K562 (cell line): ENCODE data around the gene PPP1R12B. TPM values are rescaled to one million over a fixed set of nuclear protein-coding genes. Genes with fewer than 3 reads are reported as not detected.

Source experiments
- CBX5 ChIP-seq: IDR thresholded peaks from 2 replicates; pipeline ENCODE4 v1.6.1; 2014; ENCODE audit warnings: low read depth, borderline replicate concordance
- CTCF ChIP-seq, 3 experiments: IDR thresholded peaks in 2 of 3; conservative IDR thresholded peaks in 1 of 3; 2 replicates each; pipeline ENCODE4 v1.5.1; 2011 to 2012; ENCODE audit warnings: low read length in 3 of 3, mild to moderate bottlenecking in 3 of 3, control low read depth in 2 of 3, improper control_type of control experiment in 1 of 3, inconsistent platforms in 1 of 3, low read depth in 1 of 3, mixed read lengths in 1 of 3, moderate library complexity in 1 of 3; ENCODE audit not compliant: insufficient read depth in 2 of 3
- EHMT2 ChIP-seq: fragments of 450-650 bp; IDR thresholded peaks from 2 replicates; pipeline ENCODE4 v1.6.1; 2018; ENCODE audit warnings: antibody characterized with exemption
- ELF4 ChIP-seq: fragments of 450-650 bp; formaldehyde crosslinking; IDR thresholded peaks from 2 replicates; pipeline ENCODE4 v1.4.0; 2022; ENCODE audit warnings: missing genetic modification characterization
- FOXO4 ChIP-seq: fragments of 450-650 bp; formaldehyde crosslinking; IDR thresholded peaks from 2 replicates; pipeline ENCODE4 v1.4.0; 2020; ENCODE audit warnings: mild to moderate bottlenecking, moderate library complexity
- MTA1 ChIP-seq: fragments of 450-650 bp; IDR thresholded peaks from 2 replicates; pipeline ENCODE4 v1.6.1; 2017; ENCODE audit warnings: borderline replicate concordance
- NELFE ChIP-seq: IDR thresholded peaks from 2 replicates; pipeline ENCODE4 v1.6.1; 2011; ENCODE audit warnings: mild to moderate bottlenecking; ENCODE audit not compliant: insufficient read depth, insufficient read length
- TAF15 ChIP-seq: fragments of 200-400 bp; formaldehyde crosslinking; IDR thresholded peaks from 2 replicates; pipeline ENCODE4 v1.6.1; 2017; ENCODE audit warnings: mild to moderate bottlenecking, low read depth, low read length, moderate library complexity
- YY1 ChIP-seq, 3 experiments: IDR thresholded peaks; 2 replicates each; pipeline ENCODE4 v1.6.1; 2011; ENCODE audit warnings: low read length in 2 of 3, mild to moderate bottlenecking in 2 of 3, moderate library complexity in 2 of 3, borderline replicate concordance in 1 of 3, control low read depth in 1 of 3, low read depth in 1 of 3; ENCODE audit not compliant: insufficient read depth in 3 of 3, insufficient replicate concordance in 2 of 3, control insufficient read depth in 1 of 3, insufficient read length in 1 of 3; ENCODE audit errors: extremely low read depth in 1 of 3
- ZKSCAN3 ChIP-seq: fragments of 250-450 bp; sonication (Bioruptor Pico); IDR thresholded peaks from 2 replicates; pipeline ENCODE4 v1.4.0; 2020
- ZNF224 ChIP-seq: sonication (generic); formaldehyde crosslinking; IDR thresholded peaks from 2 replicates; pipeline ENCODE4 v1.8.0; 2022; ENCODE audit warnings: mild to moderate bottlenecking, missing genetic modification reagents
- ZNF324 ChIP-seq: fragments of 250-450 bp; sonication (Bioruptor Pico); IDR thresholded peaks from 2 replicates; pipeline ENCODE4 v1.4.0; 2020; ENCODE audit warnings: mild to moderate bottlenecking
- polyA plus RNA-seq, 8 experiments: library from polyadenylated mRNA; depleted of rRNA in 4 of 8; stranded (reverse) in 5 of 8; unstranded in 3 of 8; fragments of >200 nt; fragmentation: Nextera tagmentation in 2 of 8; fragmentation: Illumina TruSeq in 1 of 8; extraction: Ambion mirVana in 2 of 8; extraction: Trizol in 1 of 8; gene quantifications; 2 replicates each; pipeline versions ENCODE4 v1.2.1 to v1.2.3, GENCODE V29; 2011 to 2014; ENCODE audit warnings: inconsistent platforms in 1 of 8, missing spikeins in 1 of 8
- total RNA-seq, 7 experiments: library from RNA; depleted of rRNA in 6 of 7; stranded (reverse); fragments of >200 nt in 6 of 7; fragmentation: Illumina TruSeq in 2 of 7; extraction: Trizol in 2 of 7; gene quantifications; 2 replicates each; pipeline versions ENCODE4 v1.2.1 to v1.2.3, GENCODE V29; 2011 to 2021; ENCODE audit warnings: low replicate concordance in 1 of 7
- TF ChIP-seq, protein P1 (sequence below): fragments of 450-650 bp; IDR thresholded peaks from 2 replicates; pipeline ENCODE4 v1.7.1; 2018; ENCODE audit warnings: mild to moderate bottlenecking, low read depth; ENCODE audit not compliant: partially characterized antibody
- TF ChIP-seq, protein P2 (sequence below): IDR thresholded peaks from 2 replicates; pipeline ENCODE4 v1.6.1; 2012; ENCODE audit warnings: low read depth, low read length, improper control_type of control experiment, borderline replicate concordance
- TF ChIP-seq, protein P3 (sequence below): sonication (generic); formaldehyde crosslinking; IDR thresholded peaks from 2 replicates; pipeline ENCODE4 v1.8.0; 2022; ENCODE audit warnings: missing genetic modification reagents, mild to moderate bottlenecking, borderline replicate concordance

Gene PPP1R12B
- total and polyA plus RNA-seq, 9 of the 15 experiments (the other 6 are each of a cell fraction or from before 2014, with no cell fraction given): 0.73 to 16.9 (median 13.6) TPM

DNA sequence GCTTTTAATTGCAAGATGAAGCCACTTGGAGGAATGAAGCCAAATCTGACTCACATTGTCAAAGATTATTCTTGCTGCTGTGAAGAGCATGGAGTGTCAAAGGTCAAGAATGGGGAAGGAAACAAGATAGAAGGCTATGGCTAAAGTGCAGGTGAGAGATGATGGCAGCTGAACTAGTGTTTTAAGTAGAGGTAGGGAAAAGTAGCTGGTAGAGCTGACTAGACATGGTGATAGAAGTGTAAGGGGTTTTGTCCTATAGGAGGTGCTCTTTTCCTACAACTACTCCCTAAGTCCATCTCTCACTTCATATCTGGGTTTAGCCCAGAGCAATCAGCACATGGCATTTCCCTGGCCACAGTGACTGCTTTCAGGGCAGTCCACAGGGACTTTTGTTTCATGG, 18.6 kb upstream of the PPP1R12B start (continued):
- TF ChIP-seq FOXO4 (CRISPR knock-in tag) (no peak), ELF4 (0 out of 2 replicates have a peak, but pooled peaks have one; percentile 80), TAF15 (no peak), EHMT2 (peak; percentile 66), ZNF224 (CRISPR knock-in tag) (no peak), CTCF (IDR thresholded peaks at IDR 0.05 in 2 of 3, conservative IDR thresholded peaks at IDR 0.05 in 1 of 3; ENCODE audit: insufficient read depth in 2 of 3, low read depth in 1 of 3, low read length in 3 of 3) (peak; percentile 30 to 62 (median 54); a peak in 4 of 6 replicates), YY1 (IDR thresholded peaks at IDR 0.05; ENCODE audit: borderline replicate concordance in 1 of 3, control insufficient read depth in 1 of 3, extremely low read depth in 1 of 3, insufficient read depth in 3 of 3, insufficient read length in 1 of 3, insufficient replicate concordance in 2 of 3, low read depth in 1 of 3, low read length in 2 of 3) (no peak), ZNF324 (CRISPR knock-in tag) (no peak), MTA1 (no peak), ZKSCAN3 (CRISPR knock-in tag) (no peak), NELFE (no peak), CBX5 (no peak)
- TF ChIP-seq, protein P1, sequence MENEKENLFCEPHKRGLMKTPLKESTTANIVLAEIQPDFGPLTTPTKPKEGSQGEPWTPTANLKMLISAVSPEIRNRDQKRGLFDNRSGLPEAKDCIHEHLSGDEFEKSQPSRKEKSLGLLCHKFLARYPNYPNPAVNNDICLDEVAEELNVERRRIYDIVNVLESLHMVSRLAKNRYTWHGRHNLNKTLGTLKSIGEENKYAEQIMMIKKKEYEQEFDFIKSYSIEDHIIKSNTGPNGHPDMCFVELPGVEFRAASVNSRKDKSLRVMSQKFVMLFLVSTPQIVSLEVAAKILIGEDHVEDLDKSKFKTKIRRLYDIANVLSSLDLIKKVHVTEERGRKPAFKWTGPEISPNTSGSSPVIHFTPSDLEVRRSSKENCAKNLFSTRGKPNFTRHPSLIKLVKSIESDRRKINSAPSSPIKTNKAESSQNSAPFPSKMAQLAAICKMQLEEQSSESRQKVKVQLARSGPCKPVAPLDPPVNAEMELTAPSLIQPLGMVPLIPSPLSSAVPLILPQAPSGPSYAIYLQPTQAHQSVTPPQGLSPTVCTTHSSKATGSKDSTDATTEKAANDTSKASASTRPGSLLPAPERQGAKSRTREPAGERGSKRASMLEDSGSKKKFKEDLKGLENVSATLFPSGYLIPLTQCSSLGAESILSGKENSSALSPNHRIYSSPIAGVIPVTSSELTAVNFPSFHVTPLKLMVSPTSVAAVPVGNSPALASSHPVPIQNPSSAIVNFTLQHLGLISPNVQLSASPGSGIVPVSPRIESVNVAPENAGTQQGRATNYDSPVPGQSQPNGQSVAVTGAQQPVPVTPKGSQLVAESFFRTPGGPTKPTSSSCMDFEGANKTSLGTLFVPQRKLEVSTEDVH: peak; percentile 49
- TF ChIP-seq, protein P2, sequence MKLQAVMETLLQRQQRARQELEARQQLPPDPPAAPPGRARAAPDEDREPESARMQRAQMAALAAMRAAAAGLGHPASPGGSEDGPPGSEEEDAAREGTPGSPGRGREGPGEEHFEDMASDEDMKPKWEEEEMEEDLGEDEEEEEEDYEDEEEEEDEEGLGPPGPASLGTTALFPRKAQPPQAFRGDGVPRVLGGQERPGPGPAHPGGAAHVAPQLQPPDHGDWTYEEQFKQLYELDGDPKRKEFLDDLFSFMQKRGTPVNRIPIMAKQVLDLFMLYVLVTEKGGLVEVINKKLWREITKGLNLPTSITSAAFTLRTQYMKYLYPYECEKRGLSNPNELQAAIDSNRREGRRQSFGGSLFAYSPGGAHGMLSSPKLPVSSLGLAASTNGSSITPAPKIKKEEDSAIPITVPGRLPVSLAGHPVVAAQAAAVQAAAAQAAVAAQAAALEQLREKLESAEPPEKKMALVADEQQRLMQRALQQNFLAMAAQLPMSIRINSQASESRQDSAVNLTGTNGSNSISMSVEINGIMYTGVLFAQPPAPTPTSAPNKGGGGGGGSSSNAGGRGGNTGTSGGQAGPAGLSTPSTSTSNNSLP: no peak
- TF ChIP-seq, protein P3, sequence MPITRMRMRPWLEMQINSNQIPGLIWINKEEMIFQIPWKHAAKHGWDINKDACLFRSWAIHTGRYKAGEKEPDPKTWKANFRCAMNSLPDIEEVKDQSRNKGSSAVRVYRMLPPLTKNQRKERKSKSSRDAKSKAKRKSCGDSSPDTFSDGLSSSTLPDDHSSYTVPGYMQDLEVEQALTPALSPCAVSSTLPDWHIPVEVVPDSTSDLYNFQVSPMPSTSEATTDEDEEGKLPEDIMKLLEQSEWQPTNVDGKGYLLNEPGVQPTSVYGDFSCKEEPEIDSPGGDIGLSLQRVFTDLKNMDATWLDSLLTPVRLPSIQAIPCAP (CRISPR knock-in tag): no peak
- TF ChIP-seq, all 486 proteins: peak for 12
